OCI-LY7 (cell line): ENCODE measurements around the gene PARD3. TPM values are rescaled to one million over a fixed set of nuclear protein-coding genes. Genes with fewer than 3 reads are reported as not detected.

ENCODE experiments used
- BruUV-seq: library from RNA; stranded (reverse); fragments of 400-500 nt; replicated peaks from 2 replicates; lab custom pipeline; 2021; lab: Mats Ljungman, UMichigan
- CTCF ChIA-PET: fragments of 300-600 bp; sonication (Branson Sonifier 250); formaldehyde crosslinking; loops from one replicate; lab custom pipeline; 2022; ENCODE audit warnings: antibody characterized with exemption; ENCODE audit not compliant: unreplicated experiment; lab: Charles Lee
- POLR2A ChIA-PET: fragments of 300-600 bp; sonication (Branson Sonifier 250); formaldehyde crosslinking; loops from one replicate; lab custom pipeline; 2022; ENCODE audit warnings: antibody characterized with exemption; lab: Charles Lee
- DNase-seq: peaks from one replicate; pipeline ENCODE4 v3.0.0-alpha.2; 2015; ENCODE audit warnings: low spot score
- H2AFZ ChIP-seq: fragments of 200-600 bp; sonication (generic), shearing (Covaris generic); 2 replicates; pipeline ENCODE4 v1.6.1; 2014; ENCODE audit warnings: mild to moderate bottlenecking, antibody characterized with exemption, low read length, moderate library complexity
- H3K27ac ChIP-seq: fragments of 200-600 bp; sonication (generic); 2 replicates; pipeline ENCODE4 v1.5.1; 2014; ENCODE audit warnings: mixed run types, low read depth, mild to moderate bottlenecking, moderate library complexity, low read length, inconsistent platforms; ENCODE audit not compliant: poor library complexity, severe bottlenecking
- H3K36me3 ChIP-seq: fragments of 200-600 bp; sonication (generic); 2 replicates; pipeline ENCODE4 v1.6.1; 2014; ENCODE audit warnings: mild to moderate bottlenecking, antibody characterized with exemption, low read length, moderate library complexity, mixed read lengths; ENCODE audit not compliant: insufficient read depth
- H3K4me1 ChIP-seq: fragments of 200-600 bp; sonication (generic); 2 replicates; pipeline ENCODE4 v1.5.1; 2014; ENCODE audit warnings: mild to moderate bottlenecking, low read length; ENCODE audit not compliant: insufficient read depth, poor library complexity, severe bottlenecking
- H3K4me2 ChIP-seq: fragments of 200-600 bp; sonication (generic); 2 replicates; pipeline ENCODE4 v1.6.1; 2014; ENCODE audit warnings: mild to moderate bottlenecking, low read length
- H3K4me3 ChIP-seq: fragments of 200-600 bp; sonication (generic); 2 replicates; pipeline ENCODE4 v1.5.1; 2014; ENCODE audit warnings: mild to moderate bottlenecking, low read depth, low read length; ENCODE audit not compliant: poor library complexity, severe bottlenecking
- H3K79me2 ChIP-seq: fragments of 200-600 bp; sonication (generic); 2 replicates; pipeline ENCODE4 v1.6.1; 2016; ENCODE audit warnings: low read depth, mild to moderate bottlenecking, low read length, moderate library complexity, mixed read lengths; ENCODE audit not compliant: insufficient read depth
- H3K9me2 ChIP-seq: fragments of 200-600 bp; sonication (generic); 2 replicates; pipeline ENCODE4 v1.6.1; 2016; ENCODE audit warnings: mild to moderate bottlenecking, low read length, mixed read lengths; ENCODE audit not compliant: insufficient read depth
- H3K9me3 ChIP-seq: fragments of 200-600 bp; sonication (generic); 2 replicates; pipeline ENCODE4 v1.6.1; 2014; ENCODE audit warnings: mild to moderate bottlenecking, mixed run types, low read length, mixed read lengths
- H4K20me1 ChIP-seq: fragments of 200-600 bp; sonication (generic); 2 replicates; pipeline ENCODE4 v1.6.1; 2014; ENCODE audit warnings: mild to moderate bottlenecking, antibody characterized with exemption, low read length, moderate library complexity, mixed read lengths; ENCODE audit not compliant: insufficient read depth
- CTCF ChIP-seq: fragments of 200-600 bp; sonication (generic); conservative IDR thresholded peaks from 2 replicates; pipeline ENCODE4 v1.5.1; 2014; ENCODE audit warnings: mild to moderate bottlenecking, antibody characterized with exemption, low read length, moderate library complexity, mixed read lengths
- EZH2phosphoT487 ChIP-seq: fragments of 200-600 bp; sonication (generic); IDR thresholded peaks from 2 replicates; pipeline ENCODE4 v1.6.1; 2018; ENCODE audit warnings: low read depth, borderline replicate concordance, mild to moderate bottlenecking, mixed run types, antibody characterized with exemption, low read length, moderate library complexity, mixed read lengths
- intact Hi-C: fragments of 100-400 bp; cut with micrococcal nuclease; formaldehyde crosslinking; loops from one replicate; pipeline ENCODE4 v1.10.0; 2022; ENCODE audit not compliant: unreplicated experiment
- total RNA-seq, 2 experiments: library from RNA; depleted of rRNA in 1 of 2; stranded (reverse); fragments of >200 nt in 1 of 2; shearing (Covaris generic) in 1 of 2; gene quantifications; 2 replicates each; pipeline ENCODE4 v1.2.3, GENCODE V29; 2014 to 2022

Gene PARD3
- total RNA-seq, 2 experiments from 2014 or later, result not detected

- Histone ChIP-seq H3K4me1 (no peaks in the 10 kb centered on the region), H2AFZ (no peak overlapping the region), H3K4me2 (no peak overlapping the region), H3K36me3 (no peaks in the 10 kb centered on the region), H3K9me3 (no peaks in the 10 kb centered on the region), H3K27ac (no peak overlapping the region), H3K9me2 (no peaks in the 10 kb centered on the region), H4K20me1 (no peaks in the 10 kb centered on the region), H3K4me3 (no peak overlapping the region), H3K79me2 (no peaks in the 10 kb centered on the region)
- TF ChIP-seq EZH2phosphoT487 (no peak), CTCF (no peak)
- intact Hi-C loops, result no loop called here
- no peak for DNase-seq
- CTCF ChIA-PET, result no interaction called here
- POLR2A ChIA-PET, result interaction anchor here (1.1 kb wide), 1 partner anchor 13 kb away, joined by 3 read pairs; no protein-coding TSS in a partner anchor
- BruUV-seq, result no TSS peak
Observed at GRCh38 chr10:34716958-34717357, 98.1 kb downstream of the PARD3 start.

GRCh38 chr10:34716234-34716633 lies 98.9 kb downstream of the PARD3 start:
- Histone ChIP-seq H3K27ac (no peak overlapping the region), H3K36me3 (no peaks in the 10 kb centered on the region), H3K4me2 (no peak overlapping the region), H4K20me1 (no peaks in the 10 kb centered on the region), H3K79me2 (no peaks in the 10 kb centered on the region), H2AFZ (no peak overlapping the region), H3K4me1 (no peaks in the 10 kb centered on the region), H3K9me2 (no peaks in the 10 kb centered on the region), H3K9me3 (no peaks in the 10 kb centered on the region), H3K4me3 (no peak overlapping the region)
- POLR2A ChIA-PET, result no interaction called here
- CTCF ChIA-PET, result no interaction called here
- BruUV-seq, result no TSS peak
- no peak for DNase-seq
- intact Hi-C loops, result no loop called here
- no peak for TF ChIP-seq EZH2phosphoT487

GRCh38 chr10:34715511-34716187 lies 99.4 kb downstream of the PARD3 start:
- CTCF ChIA-PET, result no interaction called here
- no peaks in the 10 kb centered on the region for H3K36me3 ChIP-seq
- TF ChIP-seq CTCF, result no peak
- TF ChIP-seq EZH2phosphoT487, result no peak
- H3K4me1 ChIP-seq, result no peaks in the 10 kb centered on the region
- no peaks in the 10 kb centered on the region for H3K9me3 ChIP-seq
- no peak for DNase-seq
- H3K79me2 ChIP-seq, result no peaks in the 10 kb centered on the region
- no peak overlapping the region for H2AFZ ChIP-seq
- BruUV-seq, result no TSS peak
- H3K27ac ChIP-seq, result no peak overlapping the region
- no peaks in the 10 kb centered on the region for H3K9me2 ChIP-seq
- intact Hi-C loops, result no loop called here
- H3K4me2 ChIP-seq, result no peak overlapping the region
- H4K20me1 ChIP-seq, result no peaks in the 10 kb centered on the region
- no peak overlapping the region for H3K4me3 ChIP-seq
- POLR2A ChIA-PET, result no interaction called here
